ENCODE data around the gene FTCD. TPM values are rescaled to one million over a fixed set of nuclear protein-coding genes. Genes with fewer than 3 reads are reported as not detected.
"Not testable (repeated sequence)": the region's sequence is repeated elsewhere in the genome, so short reads cannot be mapped to it uniquely, and the experiment has no call there.

FTCD gene
- total and polyA plus RNA-seq, 3 donors from 2014 or later = 49.2 to 63.5 (median 50.5) TPM

- intact Hi-C loops (cut with DNase I; ENCODE audit: low total_unique reads) = no loop called here
- Histone ChIP-seq H3K27ac (peak overlapping the region in 1 of 2 donors; percentile 45), H3K4me3 (peak overlapping the region; percentile 34 to 39), H3K9me3 (no peaks in the 10 kb centered on the region), H3K4me1 (peaks cover 6% of the 10 kb centered on the region), H3K27me3 (no peaks in the 10 kb centered on the region), H3K36me3 (ENCODE audit: low read depth, missing control alignments) (no peaks in the 10 kb centered on the region)
- TF ChIP-seq CTCF (IDR thresholded peaks at IDR 0.05) = no peak
- TF ChIP-seq POLR2A (IDR thresholded peaks at IDR 0.05) = no peak
- no peak for DNase-seq
- WGBS, 2 donors = 71 to 76% methylated on average over 45 of the region's 45 CpGs
Measured at GRCh38 chr21:46141767-46142581, 13.4 kb downstream of the FTCD start.

GRCh38 chr21:46140352-46141003 lies 14.9 kb downstream of the FTCD start:
- H3K27ac ChIP-seq; DNase-seq; H3K4me3 ChIP-seq; H3K36me3 ChIP-seq (ENCODE audit: low read depth, missing control alignments); intact Hi-C loops (cut with DNase I; ENCODE audit: low total_unique reads); H3K9me3 ChIP-seq; H3K27me3 ChIP-seq: not testable (repeated sequence)
- H3K4me1 ChIP-seq = peaks cover 10% of the 10 kb centered on the region
- WGBS, 2 donors = 64 to 74% methylated on average over 28 to 29 of the region's 29 CpGs

- no peak overlapping the region for H3K4me3 ChIP-seq
- H3K4me1 ChIP-seq = peaks cover 10% of the 10 kb centered on the region
- 91 to 93% methylated on average over 14 to 15 of the region's 15 CpGs for WGBS, 2 donors
- DNase-seq = no peak
- H3K36me3 ChIP-seq (ENCODE audit: low read depth, missing control alignments) = no peaks in the 10 kb centered on the region
- H3K9me3 ChIP-seq = no peaks in the 10 kb centered on the region
- intact Hi-C loops (cut with DNase I; ENCODE audit: low total_unique reads) = no loop called here
- no peak for TF ChIP-seq CTCF (IDR thresholded peaks at IDR 0.05)
- no peak for TF ChIP-seq POLR2A (IDR thresholded peaks at IDR 0.05)
- no peak overlapping the region for H3K27ac ChIP-seq
- H3K27me3 ChIP-seq = no peaks in the 10 kb centered on the region
Measured at GRCh38 chr21:46139686-46140085, 15.7 kb downstream of the FTCD start.

GRCh38 chr21:46138383-46138970 lies 16.9 kb downstream of the FTCD start:
- Histone ChIP-seq H3K4me1 (peaks cover 4% of the 10 kb centered on the region), H3K4me3 (no peak overlapping the region), H3K27ac (no peak overlapping the region), H3K36me3 (ENCODE audit: low read depth, missing control alignments) (no peaks in the 10 kb centered on the region), H3K9me3 (no peaks in the 10 kb centered on the region), H3K27me3 (no peaks in the 10 kb centered on the region)
- no peak for TF ChIP-seq POLR2A (IDR thresholded peaks at IDR 0.05)
- no peak for TF ChIP-seq CTCF (IDR thresholded peaks at IDR 0.05)
- intact Hi-C loops (cut with DNase I; ENCODE audit: low total_unique reads) = no loop called here
- WGBS, 2 donors = 92 to 94% methylated on average over 5 to 28 of the region's 28 CpGs
- DNase-seq = no peak

GRCh38 chr21:46137908-46138307 lies 17.5 kb downstream of the FTCD start:
- no peaks in the 10 kb centered on the region for H3K36me3 ChIP-seq (ENCODE audit: low read depth, missing control alignments)
- no peak for DNase-seq
- no peak for TF ChIP-seq POLR2A (IDR thresholded peaks at IDR 0.05)
- TF ChIP-seq CTCF (IDR thresholded peaks at IDR 0.05) = no peak
- no peak overlapping the region for H3K27ac ChIP-seq
- H3K9me3 ChIP-seq = no peaks in the 10 kb centered on the region
- 82 to 96% methylated on average over 5 to 7 of the region's 7 CpGs for WGBS, 2 donors
- intact Hi-C loops (cut with DNase I; ENCODE audit: low total_unique reads) = no loop called here
- H3K4me3 ChIP-seq = no peak overlapping the region
- H3K4me1 ChIP-seq = peaks cover 4% of the 10 kb centered on the region
- H3K27me3 ChIP-seq = no peaks in the 10 kb centered on the region
